HUES48 (cell line): Measurements from ENCODE around the gene LHPP.

Source experiments
- H3K27ac ChIP-seq: one replicate; pipeline ENCODE4 v1.7.0; 2013; ENCODE audit warnings: low read depth, low read length, inconsistent platforms
- H3K27me3 ChIP-seq: 2 replicates; pipeline ENCODE4 v1.6.1; 2013; ENCODE audit warnings: mild to moderate bottlenecking, low read length; ENCODE audit not compliant: control insufficient read depth, insufficient read depth
- H3K36me3 ChIP-seq: 2 replicates; pipeline ENCODE4 v1.6.1; 2013; ENCODE audit warnings: low read length; ENCODE audit not compliant: control insufficient read depth, insufficient read depth
- H3K4me1 ChIP-seq: 2 replicates; pipeline ENCODE4 v1.6.1; 2013; ENCODE audit warnings: mild to moderate bottlenecking, low read length; ENCODE audit not compliant: control insufficient read depth, insufficient read depth
- H3K4me3 ChIP-seq: 2 replicates; pipeline ENCODE4 v1.5.1; 2013; ENCODE audit warnings: mild to moderate bottlenecking, low read depth, low read length
- H3K9ac ChIP-seq: 2 replicates; pipeline ENCODE4 v1.6.1; 2013; ENCODE audit warnings: mild to moderate bottlenecking, low read depth, low read length, moderate library complexity
- H3K9me3 ChIP-seq: 2 replicates; pipeline ENCODE4 v1.6.1; 2013; ENCODE audit warnings: low read length; ENCODE audit not compliant: control insufficient read depth, insufficient read depth

The LHPP gene

DNA sequence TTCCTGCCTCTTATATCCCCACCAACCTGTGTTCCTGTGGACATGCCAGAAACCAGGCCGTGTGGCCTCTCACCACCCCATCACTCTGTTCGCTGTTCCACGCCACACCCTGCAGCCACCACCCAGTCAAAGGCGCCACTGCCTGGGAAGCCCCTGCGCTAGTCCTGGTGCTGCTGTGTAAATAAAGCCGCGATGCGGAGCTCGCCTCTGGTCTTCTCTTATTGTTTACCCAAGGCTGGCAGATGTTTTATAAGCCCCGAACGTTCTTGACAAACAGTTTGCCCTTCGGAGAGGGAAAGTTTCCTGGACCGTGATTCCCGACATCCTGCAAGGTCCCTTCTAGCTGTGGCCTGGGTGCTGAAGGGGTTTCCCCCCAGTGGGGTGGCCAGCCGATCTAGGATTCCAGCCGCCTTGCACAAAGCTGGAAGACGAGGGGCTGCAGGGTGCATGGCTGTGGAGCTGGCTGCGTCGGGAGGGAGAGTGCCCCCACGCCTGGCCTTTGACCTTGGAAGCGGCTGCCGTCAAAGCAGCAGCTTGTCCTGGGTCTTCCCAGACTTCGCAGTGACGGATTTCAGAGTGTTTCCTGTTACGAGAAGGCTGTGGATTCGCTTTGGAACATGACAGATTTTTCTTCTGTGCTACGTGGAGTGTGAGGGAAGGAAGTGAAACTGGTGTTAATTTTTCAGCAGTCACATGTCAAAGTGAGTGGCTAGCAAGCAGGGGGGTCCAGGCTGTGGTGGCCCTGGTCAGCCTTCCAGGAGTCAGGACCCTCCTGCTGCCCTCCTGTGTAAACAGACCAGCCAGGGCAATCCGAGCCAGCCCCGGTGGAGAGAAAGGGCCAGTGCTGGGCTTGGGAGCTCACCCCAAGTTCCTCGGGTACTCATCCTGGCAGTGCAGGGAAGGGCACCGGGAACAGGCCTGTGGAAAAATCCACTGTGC is 61.6 kb downstream of the LHPP start:
- Histone ChIP-seq H3K4me1 (peaks cover 5% of the 10 kb centered on the region; the same call in 1 of the 2 replicates), H3K4me3 (no peak overlapping the region), H3K27me3 (no peaks in the 10 kb centered on the region), H3K9me3 (no peaks in the 10 kb centered on the region), H3K27ac (no peak overlapping the region), H3K36me3 (no peaks in the 10 kb centered on the region), H3K9ac (no peak overlapping the region)

DNA sequence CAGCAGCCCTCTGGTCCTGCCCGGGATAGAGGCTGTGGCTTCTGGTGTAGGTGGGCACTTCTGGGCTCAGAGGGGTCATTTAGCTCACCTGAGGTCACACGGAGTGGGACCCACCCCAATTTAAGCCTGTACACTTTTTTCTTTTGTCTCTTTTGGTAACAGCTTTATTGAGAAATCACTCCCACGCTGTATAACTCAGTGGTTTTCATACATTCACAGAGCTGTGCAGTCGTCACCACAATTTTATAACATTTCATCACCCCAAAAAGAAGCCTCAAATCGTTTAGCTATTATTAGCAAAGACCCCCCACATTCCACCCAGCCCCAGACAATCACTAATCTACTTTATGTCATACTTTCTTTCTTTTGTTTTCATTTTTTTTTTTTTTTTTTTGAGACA is 62.3 kb downstream of the LHPP start:
- Histone ChIP-seq H3K27ac (no peak overlapping the region), H3K4me1 (peaks cover 5% of the 10 kb centered on the region; the same call in 1 of the 2 replicates), H3K4me3 (no peak overlapping the region), H3K9me3 (no peaks in the 10 kb centered on the region), H3K36me3 (no peaks in the 10 kb centered on the region), H3K9ac (no peak overlapping the region), H3K27me3 (no peaks in the 10 kb centered on the region)

DNA sequence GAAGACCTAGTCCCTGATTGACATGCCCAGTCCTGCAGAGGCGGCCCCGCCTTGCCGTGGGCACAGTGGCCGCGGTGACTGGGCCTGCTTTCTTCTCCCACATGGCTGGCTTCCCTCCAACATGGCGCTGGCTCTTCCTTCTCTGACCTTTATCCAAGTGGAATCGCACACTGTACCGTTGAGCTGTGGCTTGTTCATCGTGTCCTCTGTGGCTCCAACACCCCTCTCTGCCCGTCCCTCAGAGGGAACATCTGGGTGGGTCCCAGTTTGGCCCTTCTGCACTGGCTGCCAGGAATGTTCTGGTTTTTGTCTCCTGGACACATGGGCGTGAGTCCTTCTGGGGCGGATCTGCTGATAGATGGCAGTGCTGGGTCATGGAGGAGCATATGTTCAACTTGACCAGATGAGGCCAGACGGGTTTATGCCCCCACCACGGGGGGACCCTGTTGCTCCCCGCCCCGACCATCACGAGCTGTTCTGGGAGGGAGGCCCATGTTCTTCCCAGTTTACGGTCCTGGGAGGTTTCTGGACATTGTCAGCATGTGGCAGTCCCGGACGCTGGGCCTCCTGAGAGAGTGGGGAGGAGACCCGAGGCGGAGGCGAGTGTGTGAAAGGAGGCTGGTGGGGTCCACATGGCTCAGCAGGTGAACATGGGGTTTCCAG is 63.5 kb downstream of the LHPP start:
- Histone ChIP-seq H3K9ac (no peak overlapping the region), H3K27me3 (no peaks in the 10 kb centered on the region), H3K4me1 (peaks cover 5% of the 10 kb centered on the region; the same call in 1 of the 2 replicates), H3K36me3 (no peaks in the 10 kb centered on the region), H3K4me3 (no peak overlapping the region), H3K27ac (no peak overlapping the region), H3K9me3 (no peaks in the 10 kb centered on the region)

DNA sequence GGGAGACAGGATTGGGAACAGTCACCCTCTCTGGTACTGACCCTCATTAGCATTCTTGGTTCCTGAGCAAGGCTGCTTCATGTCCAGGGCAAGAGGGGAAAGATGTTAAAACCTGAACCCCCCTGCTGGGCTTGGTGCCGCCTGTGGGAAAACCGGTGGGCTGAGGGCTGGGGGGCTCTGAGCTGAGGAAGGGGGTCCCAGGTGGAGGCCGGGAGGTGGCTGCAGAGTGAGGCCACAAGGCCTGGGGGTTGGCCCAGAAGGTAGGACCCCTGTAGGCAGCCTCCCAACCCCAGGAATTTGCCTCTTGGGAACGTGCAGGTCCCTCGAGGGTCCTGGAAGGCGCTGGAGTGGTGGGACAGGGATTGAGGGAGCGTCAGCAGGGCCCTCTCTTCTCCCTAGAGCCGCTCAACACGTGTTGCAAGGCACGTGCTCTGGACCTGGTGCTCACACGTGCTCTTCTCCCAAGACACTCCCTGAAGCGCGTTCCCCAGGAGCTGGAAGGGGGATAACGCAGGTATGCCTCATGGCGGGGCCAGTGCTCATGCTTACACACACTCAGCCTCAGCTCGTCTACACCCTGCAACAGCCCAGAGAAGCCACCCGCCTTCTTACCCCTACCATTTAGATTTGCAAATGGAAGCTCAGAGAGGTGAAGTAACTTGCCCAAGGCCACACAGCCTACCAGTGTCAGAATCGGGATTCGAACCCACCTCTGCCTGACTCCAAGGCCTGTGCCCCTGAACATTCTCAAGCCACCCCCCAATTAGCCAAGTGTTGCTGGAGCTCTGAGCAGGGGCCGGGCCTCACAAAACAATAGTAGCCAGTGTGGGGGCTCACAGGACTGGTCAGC is 64.4 kb downstream of the LHPP start:
- Histone ChIP-seq H3K27ac (no peak overlapping the region), H3K27me3 (no peaks in the 10 kb centered on the region), H3K36me3 (no peaks in the 10 kb centered on the region), H3K9ac (no peak overlapping the region), H3K4me1 (no peaks in the 10 kb centered on the region; the same call in 1 of the 2 replicates), H3K4me3 (no peak overlapping the region), H3K9me3 (no peaks in the 10 kb centered on the region)

DNA sequence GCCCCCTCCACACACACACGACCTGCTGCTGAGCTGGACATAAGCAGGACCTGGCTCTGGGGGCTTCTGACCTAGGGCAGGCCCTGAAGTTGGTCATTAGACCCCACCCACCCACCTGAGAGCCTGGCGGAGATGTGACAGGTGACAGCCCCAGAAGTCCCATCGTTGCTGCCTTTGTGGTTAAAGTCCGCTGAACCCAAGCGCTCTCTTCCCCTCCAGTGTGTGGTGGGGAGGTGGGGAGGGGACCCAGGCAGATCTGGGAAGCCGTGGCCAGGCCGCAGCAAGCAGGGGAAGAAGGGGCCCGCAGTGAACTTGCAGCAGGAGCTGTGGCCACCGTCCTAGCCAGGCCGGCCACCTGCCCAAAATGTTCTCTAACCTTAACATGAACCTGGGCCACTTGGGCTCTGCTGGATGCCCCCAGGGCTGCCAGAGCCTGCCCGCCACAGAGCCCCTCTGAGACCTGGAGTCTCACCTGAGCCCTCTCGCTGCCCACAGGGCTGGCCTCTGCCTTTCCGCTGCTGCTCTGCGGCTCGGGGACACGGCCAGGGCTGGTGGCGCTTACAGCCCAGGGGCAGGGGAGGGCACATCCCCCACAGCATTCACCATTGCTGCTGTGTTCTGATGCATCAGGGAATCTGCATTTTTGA is 65.1 kb downstream of the LHPP start:
- no peaks in the 10 kb centered on the region; the same call in 1 of the 2 replicates for H3K4me1 ChIP-seq
- H3K27me3 ChIP-seq: no peaks in the 10 kb centered on the region
- H3K4me3 ChIP-seq: no peak overlapping the region
- H3K9ac ChIP-seq: no peak overlapping the region
- no peak overlapping the region for H3K27ac ChIP-seq
- H3K36me3 ChIP-seq: no peaks in the 10 kb centered on the region
- H3K9me3 ChIP-seq: no peaks in the 10 kb centered on the region

- Histone ChIP-seq H3K27me3 (no peaks in the 10 kb centered on the region), H3K4me3 (no peak overlapping the region), H3K27ac (no peak overlapping the region), H3K36me3 (no peaks in the 10 kb centered on the region), H3K9ac (no peak overlapping the region), H3K9me3 (no peaks in the 10 kb centered on the region), H3K4me1 (no peaks in the 10 kb centered on the region; the same call in 1 of the 2 replicates)
Measured at GRCh38 chr10:124527874-124528395, 66.3 kb downstream of the LHPP start.

DNA sequence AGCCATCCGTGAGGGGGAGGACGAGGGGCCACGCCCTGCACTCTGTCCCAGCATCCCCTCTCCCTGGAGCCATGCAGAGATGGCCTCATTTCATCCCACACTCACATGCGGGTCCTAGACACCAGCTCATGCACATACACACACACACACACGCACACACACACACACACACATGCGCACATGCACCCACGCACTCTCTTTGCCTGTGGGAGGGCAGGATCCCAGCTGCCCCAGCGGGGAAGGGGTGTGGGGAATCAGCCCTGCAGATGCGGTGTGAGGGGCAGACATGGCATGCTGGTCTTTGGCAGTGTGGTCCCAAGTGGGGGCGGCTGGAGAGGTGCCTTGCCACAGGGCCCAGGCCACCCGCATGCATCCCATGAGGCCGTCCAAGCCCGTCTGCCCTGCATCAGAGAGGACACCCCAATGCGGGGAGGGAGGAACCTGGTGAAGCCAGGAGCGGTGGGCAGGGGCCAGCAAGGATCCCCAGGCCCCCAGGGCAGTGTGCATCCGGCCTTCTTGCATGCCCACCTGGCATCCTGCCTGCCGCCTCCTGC is 68.1 kb downstream of the LHPP start:
- no peaks in the 10 kb centered on the region for H3K36me3 ChIP-seq
- no peaks in the 10 kb centered on the region for H3K27me3 ChIP-seq
- H3K4me3 ChIP-seq: no peak overlapping the region
- H3K9ac ChIP-seq: no peak overlapping the region
- no peaks in the 10 kb centered on the region for H3K9me3 ChIP-seq
- H3K4me1 ChIP-seq: no peaks in the 10 kb centered on the region; the same call in 1 of the 2 replicates
- H3K27ac ChIP-seq: no peak overlapping the region

DNA sequence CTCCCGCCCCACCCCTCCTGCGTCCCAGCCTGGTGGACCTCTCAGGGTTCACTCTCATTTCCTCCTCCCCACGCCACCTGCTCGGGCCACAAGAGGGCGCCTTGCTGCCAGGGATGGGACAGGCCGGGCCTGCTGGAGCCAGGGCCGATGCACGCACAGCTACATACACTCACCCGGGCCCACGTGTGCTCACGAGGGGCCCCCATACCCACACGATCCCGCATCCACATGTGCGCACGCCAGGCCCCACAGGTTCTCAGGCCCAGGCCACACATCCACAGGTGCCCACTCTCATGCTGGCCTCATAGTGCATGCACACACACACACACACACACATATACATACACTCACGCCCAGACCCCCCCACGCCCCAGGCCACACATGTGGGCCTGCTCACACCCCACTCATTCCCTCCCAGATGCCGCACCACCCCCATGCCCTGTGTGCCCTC is 68.6 kb downstream of the LHPP start:
- no peak overlapping the region for H3K4me3 ChIP-seq
- no peaks in the 10 kb centered on the region for H3K27me3 ChIP-seq
- no peaks in the 10 kb centered on the region for H3K36me3 ChIP-seq
- H3K9me3 ChIP-seq: no peaks in the 10 kb centered on the region
- no peak overlapping the region for H3K9ac ChIP-seq
- no peak overlapping the region for H3K27ac ChIP-seq
- H3K4me1 ChIP-seq: no peaks in the 10 kb centered on the region; the same call in 1 of the 2 replicates

- peaks cover 3% of the 10 kb centered on the region for H3K4me1 ChIP-seq
- no peaks in the 10 kb centered on the region for H3K27me3 ChIP-seq
- no peak overlapping the region for H3K4me3 ChIP-seq
- no peak overlapping the region for H3K27ac ChIP-seq
- H3K36me3 ChIP-seq: no peaks in the 10 kb centered on the region
- H3K9me3 ChIP-seq: no peaks in the 10 kb centered on the region
- H3K9ac ChIP-seq: no peak overlapping the region
Measured at GRCh38 chr10:124530816-124531215, 69.2 kb downstream of the LHPP start.

- H3K4me1 ChIP-seq: peaks cover 11% of the 10 kb centered on the region
- H3K4me3 ChIP-seq: no peak overlapping the region
- no peak overlapping the region for H3K27ac ChIP-seq
- H3K36me3 ChIP-seq: no peaks in the 10 kb centered on the region
- no peak overlapping the region for H3K9ac ChIP-seq
- H3K9me3 ChIP-seq: no peaks in the 10 kb centered on the region
- no peaks in the 10 kb centered on the region for H3K27me3 ChIP-seq
Measured at GRCh38 chr10:124532106-124532641, 70.6 kb downstream of the LHPP start.
